ENCODE data around the gene DSPP. TPM values are rescaled to one million over a fixed set of nuclear protein-coding genes. Genes with fewer than 3 reads are reported as not detected.

DSPP gene
- total RNA-seq, 1 experiment from 2014 or later, result not detected

- DNase-seq (ENCODE audit: low spot score), result no peak
These were observed 16.4 kb downstream of the DSPP start for GRCh38 chr4:87624698-87625097.

DNA sequence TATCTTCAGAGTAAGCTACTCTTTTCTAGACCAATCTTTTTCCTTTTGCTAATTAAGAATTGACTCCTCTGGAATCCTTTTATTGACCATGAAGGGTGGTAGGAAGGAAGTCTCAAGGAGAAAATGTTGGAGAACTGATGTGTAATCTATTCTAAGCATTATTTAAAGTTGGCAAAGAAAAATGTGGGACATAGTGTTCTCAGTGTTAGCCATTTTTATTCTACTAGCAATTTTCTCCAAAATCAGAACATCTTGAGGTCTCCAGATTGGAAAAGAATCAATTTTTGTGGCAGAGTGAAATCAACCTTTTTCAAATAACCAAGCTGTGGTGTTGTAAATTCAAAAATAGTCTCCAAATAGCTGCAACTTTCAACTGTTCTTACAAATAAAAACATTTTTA is 23.3 kb downstream of the DSPP start:
- DNase-seq (ENCODE audit: low spot score), result no peak

DNA sequence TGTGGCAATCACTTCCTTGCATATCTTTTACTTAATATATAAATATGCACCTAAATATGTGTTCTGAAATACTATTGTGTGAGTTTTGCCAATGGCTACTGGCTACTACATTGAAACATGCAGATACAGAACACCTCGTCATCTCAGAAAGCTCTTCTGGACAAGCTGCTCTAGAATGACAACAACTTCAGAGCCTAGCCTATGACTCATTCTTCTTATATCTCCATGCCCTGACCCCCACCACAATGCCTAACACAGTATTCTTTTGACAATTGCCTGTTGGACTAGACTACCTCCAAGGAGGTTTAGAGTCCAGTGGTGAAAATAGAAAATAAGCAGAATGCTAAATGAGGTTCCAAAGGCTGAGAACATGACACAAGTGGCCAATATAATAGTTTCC is 24.1 kb downstream of the DSPP start:
- no peak for DNase-seq (ENCODE audit: low spot score)

DNA sequence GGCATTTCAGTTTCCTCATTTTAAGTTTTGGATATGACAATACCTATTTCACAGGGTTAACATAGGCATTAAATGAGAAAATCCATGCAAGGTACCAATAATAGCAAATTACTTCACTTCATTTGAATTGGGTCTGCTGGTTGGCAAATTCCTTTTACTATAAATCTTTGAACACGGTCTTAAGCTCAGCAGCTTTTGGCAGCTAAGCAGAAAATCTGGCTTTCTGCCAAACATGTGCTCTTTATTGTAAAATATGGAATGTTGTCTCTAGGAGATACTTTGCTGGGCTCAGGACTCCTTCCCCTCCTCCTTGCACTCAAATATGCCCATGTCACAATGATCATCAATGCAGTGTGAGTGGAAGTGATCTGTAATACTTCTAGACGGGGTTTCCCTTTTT is 24.9 kb downstream of the DSPP start:
- DNase-seq (ENCODE audit: low spot score), result peak; percentile 14

DNA sequence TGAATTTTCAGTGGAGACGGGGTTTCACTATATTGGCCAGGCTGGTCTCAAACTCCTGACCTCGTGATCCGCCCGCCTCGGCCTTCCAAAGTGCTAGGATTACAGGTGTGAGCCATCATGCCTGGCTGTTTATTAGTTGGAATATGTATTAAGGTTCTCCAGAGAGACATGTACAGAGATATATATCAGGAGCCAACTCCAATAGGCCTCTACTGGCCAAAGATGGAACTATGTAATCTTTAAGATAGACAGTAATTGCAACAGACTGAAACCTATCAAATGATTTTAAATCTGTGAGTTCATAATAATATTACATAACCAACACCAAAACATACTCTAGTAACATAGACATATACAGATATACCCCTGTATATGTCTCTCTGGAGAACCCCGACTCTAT is 36.0 kb downstream of the DSPP start:
- DNase-seq (ENCODE audit: low spot score), result no peak

DNA sequence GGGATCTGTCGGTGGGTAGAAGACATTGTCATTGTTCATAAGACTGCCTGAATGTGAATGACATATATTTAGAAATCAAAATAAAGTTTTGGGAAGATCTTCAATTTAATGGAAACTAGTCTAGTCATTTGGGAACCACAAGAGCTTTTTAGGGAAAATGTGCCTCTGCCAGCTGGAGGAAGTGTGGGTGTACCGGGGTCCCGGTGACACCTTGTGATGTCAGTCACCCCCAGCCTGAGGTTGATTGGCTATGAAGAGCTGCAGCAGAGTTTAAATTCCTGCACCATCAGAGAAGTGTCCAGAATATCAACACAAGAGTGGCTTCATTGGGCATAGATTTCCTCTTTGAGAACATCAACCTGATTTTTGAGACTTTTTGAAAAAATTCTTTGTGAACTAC is 41.7 kb downstream of the DSPP start, which contains the start of gene DMP1:
Gene DMP1 (plus strand): TSS at position 301 of the 400 bp plus-strand sequence. CDS start 6,213 bp downstream, outside the sequence.
- no peak for DNase-seq (ENCODE audit: low spot score)

DNA sequence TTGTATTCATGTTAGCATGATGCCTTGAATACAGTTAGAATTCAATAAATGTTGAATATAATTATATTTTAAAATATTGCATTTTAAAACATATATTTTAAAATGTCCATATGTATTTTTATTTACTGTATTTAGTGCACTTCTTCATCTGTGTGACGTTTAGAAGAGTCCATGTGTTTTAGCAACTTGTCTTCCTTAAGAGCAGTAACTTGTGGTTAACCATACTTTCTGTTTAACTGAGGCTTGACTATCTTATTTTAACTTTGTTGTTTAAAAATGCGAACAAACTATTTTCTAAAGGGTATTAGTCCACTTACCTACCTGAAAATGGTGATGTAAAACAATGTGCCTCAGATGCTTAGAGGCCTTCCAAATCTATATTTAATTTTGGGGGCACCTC is 42.6 kb downstream of the DSPP start:
- no peak for DNase-seq (ENCODE audit: low spot score)

DNA sequence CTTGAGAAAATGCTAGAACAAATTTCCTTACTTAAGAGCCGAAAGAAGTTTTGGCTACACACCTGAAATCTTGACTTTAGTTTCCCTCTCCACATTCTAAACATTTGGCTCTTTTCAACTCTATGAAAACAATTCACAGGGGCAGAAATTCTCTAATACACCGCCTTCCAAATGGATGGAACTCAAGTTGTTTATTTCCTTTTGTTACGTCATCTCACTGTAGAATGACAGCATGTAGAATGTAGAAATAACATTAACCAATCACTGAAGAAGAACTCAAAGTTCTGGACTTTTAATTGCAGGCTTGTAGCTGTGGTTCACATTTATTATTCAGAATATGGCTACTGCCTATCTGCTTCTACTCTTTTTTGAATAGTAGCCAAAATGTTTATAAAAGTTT is 43.6 kb downstream of the DSPP start:
- no peak for DNase-seq (ENCODE audit: low spot score)

- no peak for DNase-seq (ENCODE audit: low spot score)
These were observed 46.2 kb downstream of the DSPP start for GRCh38 chr4:87654487-87655044.

GRCh38 chr4:87657525-87657924 is 49.2 kb downstream of the DSPP start:
- peak; percentile 56 for DNase-seq (ENCODE audit: low spot score)

DNA sequence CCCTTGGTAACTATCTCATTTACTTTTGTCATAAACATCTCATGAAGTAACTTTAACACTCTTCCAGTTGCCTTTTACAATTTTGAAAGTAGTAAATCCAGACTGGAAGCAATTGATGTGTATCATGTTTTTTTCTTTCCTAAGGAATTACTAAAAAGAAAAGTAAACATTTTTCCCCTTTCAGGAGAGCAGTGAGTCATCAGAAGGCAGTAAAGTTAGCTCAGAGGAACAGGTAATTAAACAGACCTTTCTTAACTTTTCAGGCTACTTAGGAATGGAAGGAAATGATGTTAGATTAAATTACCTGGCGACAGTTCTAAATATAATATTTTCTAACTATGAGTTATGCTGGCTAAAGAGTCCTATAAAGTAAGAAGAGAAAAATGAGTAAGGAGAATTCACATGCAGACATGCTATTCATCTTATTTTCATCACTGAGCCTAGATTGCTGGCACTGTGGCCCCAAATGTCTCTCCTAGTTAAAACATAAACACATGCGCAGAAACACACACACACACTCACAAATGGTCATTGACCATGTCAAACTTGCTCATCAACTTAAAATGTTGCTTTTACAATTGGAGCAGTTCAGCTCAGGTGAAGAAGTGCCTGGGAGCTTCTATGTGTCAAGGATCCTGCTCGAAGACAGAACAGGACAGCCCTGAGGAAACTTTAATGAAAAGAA is 51.1 kb downstream of the DSPP start:
- peak; percentile 74 for DNase-seq (ENCODE audit: low spot score)

DNA sequence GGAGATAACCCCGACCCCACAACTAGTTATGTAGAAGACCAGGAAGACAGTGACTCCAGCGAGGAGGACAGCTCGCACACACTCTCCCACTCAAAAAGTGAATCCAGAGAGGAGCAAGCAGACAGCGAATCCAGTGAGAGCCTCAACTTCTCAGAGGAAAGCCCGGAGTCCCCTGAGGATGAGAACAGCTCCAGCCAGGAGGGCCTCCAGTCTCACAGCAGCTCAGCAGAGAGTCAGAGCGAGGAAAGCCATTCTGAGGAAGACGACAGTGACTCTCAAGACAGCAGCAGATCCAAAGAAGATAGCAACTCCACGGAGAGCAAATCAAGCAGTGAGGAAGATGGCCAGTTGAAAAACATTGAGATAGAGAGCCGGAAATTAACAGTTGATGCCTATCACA is 54.5 kb downstream of the DSPP start:
- DNase-seq (ENCODE audit: low spot score), result no peak

Other genes starting within 250 kb of the DSPP start
- gene HSD17B11, start 217.3 kb upstream of the DSPP start, total RNA-seq (2014; rRNA removed; shearing (Covaris generic)), result 10.4 and 13.1 TPM in 2 replicates
- 9.1 and 19.4 TPM in 2 replicates for gene NUDT9, start 186.0 kb upstream of the DSPP start, total RNA-seq (2014; rRNA removed; shearing (Covaris generic))
- gene SPARCL1, start 79.2 kb upstream of the DSPP start, total RNA-seq (2014; rRNA removed; shearing (Covaris generic)), result not detected in 2 replicates
- gene DMP1, start 41.8 kb downstream of the DSPP start, total RNA-seq (2014; rRNA removed; shearing (Covaris generic)), result not detected in 2 replicates
- gene IBSP, start 191.0 kb downstream of the DSPP start, total RNA-seq (2014; rRNA removed; shearing (Covaris generic)), result not detected in 2 replicates
- not detected in 2 replicates for gene MEPE, start 224.4 kb downstream of the DSPP start, total RNA-seq (2014; rRNA removed; shearing (Covaris generic))